K562 (cell line): ENCODE measurements around the gene ARHGDIA. TPM values are rescaled to one million over a fixed set of nuclear protein-coding genes. Genes with fewer than 3 reads are reported as not detected.

Experiments
- BRD4 ChIP-seq: fragments of 200-600 bp; sonication (generic); IDR thresholded peaks from 2 replicates; pipeline ENCODE4 v1.6.1; 2017; ENCODE audit warnings: inconsistent platforms
- CTBP1 ChIP-seq: fragments of 450-650 bp; IDR thresholded peaks from 2 replicates; pipeline ENCODE4 v1.6.1; 2016; ENCODE audit warnings: borderline replicate concordance
- JUN ChIP-seq, 2 experiments: sonication (generic) in 1 of 2; formaldehyde crosslinking in 1 of 2; IDR thresholded peaks; 2 replicates each; pipeline versions ENCODE4 v1.6.1 to v1.8.0; 2012 to 2022; ENCODE audit warnings: borderline replicate concordance in 2 of 2, mild to moderate bottlenecking in 2 of 2, improper control_type of control experiment in 1 of 2, low read depth in 1 of 2, low read length in 1 of 2, missing genetic modification reagents in 1 of 2
- KDM1A ChIP-seq, 2 experiments: fragments of 450-650 bp; IDR thresholded peaks; 2 replicates each; pipeline ENCODE4 v1.6.1; 2016; ENCODE audit warnings: mild to moderate bottlenecking in 2 of 2
- NONO ChIP-seq, 2 experiments: fragments of 200-400 bp in 1 of 2; fragments of 450-650 bp in 1 of 2; formaldehyde crosslinking in 1 of 2; IDR thresholded peaks; 2 replicates each; pipeline ENCODE4 v1.6.1; 2017; ENCODE audit warnings: low read depth in 2 of 2, mild to moderate bottlenecking in 2 of 2, moderate library complexity in 2 of 2, low read length in 1 of 2
- PHF20 ChIP-seq: fragments of 450-650 bp; IDR thresholded peaks from 2 replicates; pipeline ENCODE4 v1.6.1; 2018; ENCODE audit not compliant: partially characterized antibody
- TEAD1 ChIP-seq, 2 experiments: fragments of 450-650 bp in 1 of 2; sonication (generic) in 1 of 2; formaldehyde crosslinking; IDR thresholded peaks; 2 replicates each; pipeline versions ENCODE4 v1.4.0 to v1.8.0; 2020 to 2022; ENCODE audit warnings: mild to moderate bottlenecking in 2 of 2, missing genetic modification reagents in 1 of 2
- ZBED1 ChIP-seq: IDR thresholded peaks from 2 replicates; pipeline ENCODE4 v1.6.1; 2014
- ZNF124 ChIP-seq: sonication (generic); formaldehyde crosslinking; IDR thresholded peaks from 2 replicates; pipeline ENCODE4 v1.8.1; 2022; ENCODE audit warnings: missing genetic modification reagents
- polyA plus RNA-seq, 8 experiments: library from polyadenylated mRNA; depleted of rRNA in 4 of 8; stranded (reverse) in 5 of 8; unstranded in 3 of 8; fragments of >200 nt; fragmentation: Nextera tagmentation in 2 of 8; fragmentation: Illumina TruSeq in 1 of 8; extraction: Ambion mirVana in 2 of 8; extraction: Trizol in 1 of 8; gene quantifications; 2 replicates each; pipeline versions ENCODE4 v1.2.1 to v1.2.3, GENCODE V29; 2011 to 2014; ENCODE audit warnings: inconsistent platforms in 1 of 8, missing spikeins in 1 of 8
- total RNA-seq, 7 experiments: library from RNA; depleted of rRNA in 6 of 7; stranded (reverse); fragments of >200 nt in 6 of 7; fragmentation: Illumina TruSeq in 2 of 7; extraction: Trizol in 2 of 7; gene quantifications; 2 replicates each; pipeline versions ENCODE4 v1.2.1 to v1.2.3, GENCODE V29; 2011 to 2021; ENCODE audit warnings: low replicate concordance in 1 of 7
- TF ChIP-seq, protein P1 (sequence below): fragments of 200-800 bp; sonication (Bioruptor generic); IDR thresholded peaks from 2 replicates; pipeline ENCODE4 v1.6.1; 2017; ENCODE audit warnings: missing genetic modification characterization, missing compliant biosample characterization
- TF ChIP-seq, protein P2 (sequence below): IDR thresholded peaks from 2 replicates; pipeline ENCODE4 v1.6.1; 2014; ENCODE audit warnings: antibody characterized with exemption
- TF ChIP-seq, protein P3 (sequence below): sonication (generic); formaldehyde crosslinking; IDR thresholded peaks from 2 replicates; pipeline ENCODE4 v1.8.1; 2023; ENCODE audit warnings: mild to moderate bottlenecking, missing genetic modification reagents, moderate library complexity
- TF ChIP-seq, protein P4 (sequence below), 2 experiments: fragments of 150-350 bp in 1 of 2; IDR thresholded peaks; 2 replicates each; pipeline ENCODE4 v1.6.1; 2012 to 2016; ENCODE audit warnings: low read depth in 2 of 2, low read length in 2 of 2, mild to moderate bottlenecking in 1 of 2, moderate library complexity in 1 of 2

ARHGDIA gene
- total and polyA plus RNA-seq, 9 of the 15 experiments (the other 6 are each of a cell fraction or from before 2014, with no cell fraction given) = 9.6 to 340 (median 97.6) TPM

DNA sequence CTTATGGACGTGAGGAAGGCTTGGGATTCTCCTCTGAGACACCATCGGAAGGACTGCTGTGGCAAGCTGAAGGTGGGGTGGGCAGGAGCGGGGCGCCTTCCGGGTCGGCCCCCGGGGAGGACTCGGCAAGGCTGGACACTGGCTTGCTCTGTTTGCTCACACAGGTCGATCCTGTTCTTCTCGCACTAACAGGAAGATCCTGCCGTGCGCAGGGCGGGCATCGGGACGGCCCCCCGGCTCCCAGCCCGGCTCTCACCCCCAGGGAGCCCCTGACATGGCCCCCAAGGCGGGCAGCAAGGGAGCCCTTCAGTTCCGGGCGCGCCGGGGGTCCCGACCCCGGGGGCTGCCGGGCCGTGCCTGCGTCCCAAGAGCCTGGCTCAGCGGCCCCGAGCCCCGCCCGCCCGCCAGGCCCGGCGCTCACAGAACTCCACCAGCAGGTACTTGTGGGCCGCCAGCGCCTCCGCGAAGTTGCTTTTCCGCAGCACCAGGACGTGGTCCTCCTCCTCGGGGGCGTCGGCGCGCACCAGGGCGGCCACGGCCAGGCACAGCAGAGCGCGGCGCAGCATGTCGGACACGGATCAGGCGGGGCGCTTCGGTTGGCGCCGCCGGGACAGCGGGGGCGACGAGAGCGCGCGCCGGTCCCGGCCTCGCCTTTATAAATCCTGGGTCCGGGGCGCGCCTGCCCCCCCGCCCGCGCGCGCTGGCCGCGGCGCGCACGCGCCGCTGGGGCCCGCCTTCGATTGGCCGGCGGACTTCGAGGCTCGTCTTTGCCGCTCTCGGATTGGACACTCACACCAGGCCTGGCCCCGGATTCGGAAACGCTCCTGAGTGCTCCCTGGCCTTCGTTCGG, 11.0 kb downstream of the ARHGDIA start, which contains the start of gene P4HB (continued):
- peak; percentile 82 to 97 for TF ChIP-seq NONO (IDR thresholded peaks at IDR 0.05; ENCODE audit: low read depth in 2 of 2, low read length in 1 of 2)
- no peak for TF ChIP-seq ZNF124 (CRISPR knock-in tag)
- TF ChIP-seq PHF20 = no peak
- no peak for TF ChIP-seq JUN (IDR thresholded peaks at IDR 0.05; ENCODE audit: borderline replicate concordance, low read depth, low read length)
- TF ChIP-seq JUN (CRISPR knock-in tag; IDR thresholded peaks at IDR 0.05; ENCODE audit: borderline replicate concordance) = 0 out of 2 replicates have a peak, but pooled peaks have one; percentile 78
- TF ChIP-seq BRD4 = peak; percentile 59; the same call in 1 of the 2 replicates
- TF ChIP-seq, protein P1, sequence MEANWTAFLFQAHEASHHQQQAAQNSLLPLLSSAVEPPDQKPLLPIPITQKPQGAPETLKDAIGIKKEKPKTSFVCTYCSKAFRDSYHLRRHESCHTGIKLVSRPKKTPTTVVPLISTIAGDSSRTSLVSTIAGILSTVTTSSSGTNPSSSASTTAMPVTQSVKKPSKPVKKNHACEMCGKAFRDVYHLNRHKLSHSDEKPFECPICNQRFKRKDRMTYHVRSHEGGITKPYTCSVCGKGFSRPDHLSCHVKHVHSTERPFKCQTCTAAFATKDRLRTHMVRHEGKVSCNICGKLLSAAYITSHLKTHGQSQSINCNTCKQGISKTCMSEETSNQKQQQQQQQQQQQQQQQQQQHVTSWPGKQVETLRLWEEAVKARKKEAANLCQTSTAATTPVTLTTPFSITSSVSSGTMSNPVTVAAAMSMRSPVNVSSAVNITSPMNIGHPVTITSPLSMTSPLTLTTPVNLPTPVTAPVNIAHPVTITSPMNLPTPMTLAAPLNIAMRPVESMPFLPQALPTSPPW = peak; percentile 99
- TF ChIP-seq KDM1A (IDR thresholded peaks at IDR 0.05) = no peak
- TF ChIP-seq CTBP1 = peak; percentile 59
- TF ChIP-seq, protein P2, sequence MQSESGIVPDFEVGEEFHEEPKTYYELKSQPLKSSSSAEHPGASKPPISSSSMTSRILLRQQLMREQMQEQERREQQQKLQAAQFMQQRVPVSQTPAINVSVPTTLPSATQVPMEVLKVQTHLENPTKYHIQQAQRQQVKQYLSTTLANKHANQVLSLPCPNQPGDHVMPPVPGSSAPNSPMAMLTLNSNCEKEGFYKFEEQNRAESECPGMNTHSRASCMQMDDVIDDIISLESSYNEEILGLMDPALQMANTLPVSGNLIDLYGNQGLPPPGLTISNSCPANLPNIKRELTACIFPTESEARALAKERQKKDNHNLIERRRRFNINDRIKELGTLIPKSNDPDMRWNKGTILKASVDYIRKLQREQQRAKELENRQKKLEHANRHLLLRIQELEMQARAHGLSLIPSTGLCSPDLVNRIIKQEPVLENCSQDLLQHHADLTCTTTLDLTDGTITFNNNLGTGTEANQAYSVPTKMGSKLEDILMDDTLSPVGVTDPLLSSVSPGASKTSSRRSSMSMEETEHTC = no peak
- TF ChIP-seq, protein P3, sequence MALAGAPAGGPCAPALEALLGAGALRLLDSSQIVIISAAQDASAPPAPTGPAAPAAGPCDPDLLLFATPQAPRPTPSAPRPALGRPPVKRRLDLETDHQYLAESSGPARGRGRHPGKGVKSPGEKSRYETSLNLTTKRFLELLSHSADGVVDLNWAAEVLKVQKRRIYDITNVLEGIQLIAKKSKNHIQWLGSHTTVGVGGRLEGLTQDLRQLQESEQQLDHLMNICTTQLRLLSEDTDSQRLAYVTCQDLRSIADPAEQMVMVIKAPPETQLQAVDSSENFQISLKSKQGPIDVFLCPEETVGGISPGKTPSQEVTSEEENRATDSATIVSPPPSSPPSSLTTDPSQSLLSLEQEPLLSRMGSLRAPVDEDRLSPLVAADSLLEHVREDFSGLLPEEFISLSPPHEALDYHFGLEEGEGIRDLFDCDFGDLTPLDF = peak; percentile 67; the same call in 1 of the 2 replicates
- TF ChIP-seq, protein P4, sequence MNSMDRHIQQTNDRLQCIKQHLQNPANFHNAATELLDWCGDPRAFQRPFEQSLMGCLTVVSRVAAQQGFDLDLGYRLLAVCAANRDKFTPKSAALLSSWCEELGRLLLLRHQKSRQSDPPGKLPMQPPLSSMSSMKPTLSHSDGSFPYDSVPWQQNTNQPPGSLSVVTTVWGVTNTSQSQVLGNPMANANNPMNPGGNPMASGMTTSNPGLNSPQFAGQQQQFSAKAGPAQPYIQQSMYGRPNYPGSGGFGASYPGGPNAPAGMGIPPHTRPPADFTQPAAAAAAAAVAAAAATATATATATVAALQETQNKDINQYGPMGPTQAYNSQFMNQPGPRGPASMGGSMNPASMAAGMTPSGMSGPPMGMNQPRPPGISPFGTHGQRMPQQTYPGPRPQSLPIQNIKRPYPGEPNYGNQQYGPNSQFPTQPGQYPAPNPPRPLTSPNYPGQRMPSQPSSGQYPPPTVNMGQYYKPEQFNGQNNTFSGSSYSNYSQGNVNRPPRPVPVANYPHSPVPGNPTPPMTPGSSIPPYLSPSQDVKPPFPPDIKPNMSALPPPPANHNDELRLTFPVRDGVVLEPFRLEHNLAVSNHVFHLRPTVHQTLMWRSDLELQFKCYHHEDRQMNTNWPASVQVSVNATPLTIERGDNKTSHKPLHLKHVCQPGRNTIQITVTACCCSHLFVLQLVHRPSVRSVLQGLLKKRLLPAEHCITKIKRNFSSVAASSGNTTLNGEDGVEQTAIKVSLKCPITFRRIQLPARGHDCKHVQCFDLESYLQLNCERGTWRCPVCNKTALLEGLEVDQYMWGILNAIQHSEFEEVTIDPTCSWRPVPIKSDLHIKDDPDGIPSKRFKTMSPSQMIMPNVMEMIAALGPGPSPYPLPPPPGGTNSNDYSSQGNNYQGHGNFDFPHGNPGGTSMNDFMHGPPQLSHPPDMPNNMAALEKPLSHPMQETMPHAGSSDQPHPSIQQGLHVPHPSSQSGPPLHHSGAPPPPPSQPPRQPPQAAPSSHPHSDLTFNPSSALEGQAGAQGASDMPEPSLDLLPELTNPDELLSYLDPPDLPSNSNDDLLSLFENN (IDR thresholded peaks at IDR 0.05; ENCODE audit: low read depth in 2 of 2, low read length in 2 of 2) = no peak
- TF ChIP-seq ZBED1 = no peak
- 0 out of 4 replicates have a peak, but pooled peaks of 1 of the 2 experiments have one; percentile 54 for TF ChIP-seq TEAD1 (CRISPR knock-in tag; IDR thresholded peaks at IDR 0.05)
